ENCODE measurements around the gene LIMK2.
"Not testable (repeated sequence)": the region's sequence is repeated elsewhere in the genome, so short reads cannot be mapped to it uniquely, and the experiment has no call there.

Gene LIMK2

GRCh38 chr22:31295360-31295759 is 83.3 kb downstream of the LIMK2 start:
- DNase-seq: no peak

DNA sequence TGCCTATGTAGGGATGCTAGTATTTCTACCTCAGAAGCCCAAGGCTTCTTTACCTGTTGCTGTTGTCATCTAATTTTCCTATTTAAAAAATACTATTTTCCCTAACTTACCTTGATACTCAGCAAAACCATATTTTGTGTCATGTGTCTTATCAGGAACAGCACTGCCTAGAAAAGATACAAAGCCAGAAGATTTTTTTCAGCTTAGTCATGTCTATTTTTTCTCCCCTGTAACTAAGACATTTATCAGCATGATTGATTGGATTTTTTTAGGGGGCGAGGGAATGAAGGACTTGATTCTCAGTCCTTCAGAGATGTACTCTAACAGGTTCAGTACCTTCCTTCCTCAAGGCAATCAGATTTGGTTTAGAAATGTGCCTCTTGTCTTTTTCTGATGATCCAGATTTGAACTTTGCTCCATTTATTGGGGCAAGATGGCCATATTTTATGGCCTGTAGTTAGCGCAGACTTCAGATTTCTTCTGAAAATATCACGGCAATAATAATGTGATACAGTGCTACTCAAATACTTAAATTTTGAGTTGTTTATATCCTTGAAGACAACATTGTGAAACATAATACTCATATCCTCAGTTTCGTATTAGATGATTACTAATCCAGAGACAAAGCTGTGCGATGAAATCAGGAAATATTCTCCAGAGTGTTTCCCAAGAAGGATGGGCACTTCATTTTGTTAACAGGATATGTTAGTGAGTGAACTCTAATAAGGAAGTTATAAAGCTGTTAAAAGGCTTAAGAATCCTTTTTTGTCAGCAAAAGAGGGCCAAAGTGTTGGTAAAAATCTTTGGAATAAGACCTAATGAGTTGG is 83.9 kb downstream of the LIMK2 start:
- DNase-seq: no peak

GRCh38 chr22:31300896-31301295 is 88.8 kb downstream of the LIMK2 start:
- DNase-seq: no peak

- DNase-seq: no peak
These were observed 89.9 kb downstream of the LIMK2 start for GRCh38 chr22:31302006-31302405.

GRCh38 chr22:31302537-31302936 is 90.4 kb downstream of the LIMK2 start:
- DNase-seq: no peak

DNA sequence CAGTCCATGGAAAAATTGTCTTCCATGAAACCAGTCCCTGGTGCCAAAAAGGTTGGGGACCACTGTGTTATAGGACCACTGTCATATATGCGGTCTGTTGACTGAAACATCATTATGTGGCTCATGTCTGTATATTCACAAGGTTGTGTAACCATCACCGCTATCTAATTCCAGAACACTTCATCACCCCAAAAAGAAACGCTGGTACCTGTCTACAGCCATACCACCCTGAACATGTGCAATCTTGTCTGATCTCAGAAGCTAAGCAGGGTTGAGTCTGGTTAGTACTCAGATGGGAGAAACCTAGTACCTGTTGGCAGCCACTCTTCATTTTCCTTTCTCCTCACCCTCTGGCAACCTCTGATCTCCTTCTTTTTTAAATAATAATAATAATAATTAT is 93.1 kb downstream of the LIMK2 start:
- DNase-seq: no peak

- no peak for DNase-seq
These were observed 96.1 kb downstream of the LIMK2 start for GRCh38 chr22:31308181-31308580.

DNA sequence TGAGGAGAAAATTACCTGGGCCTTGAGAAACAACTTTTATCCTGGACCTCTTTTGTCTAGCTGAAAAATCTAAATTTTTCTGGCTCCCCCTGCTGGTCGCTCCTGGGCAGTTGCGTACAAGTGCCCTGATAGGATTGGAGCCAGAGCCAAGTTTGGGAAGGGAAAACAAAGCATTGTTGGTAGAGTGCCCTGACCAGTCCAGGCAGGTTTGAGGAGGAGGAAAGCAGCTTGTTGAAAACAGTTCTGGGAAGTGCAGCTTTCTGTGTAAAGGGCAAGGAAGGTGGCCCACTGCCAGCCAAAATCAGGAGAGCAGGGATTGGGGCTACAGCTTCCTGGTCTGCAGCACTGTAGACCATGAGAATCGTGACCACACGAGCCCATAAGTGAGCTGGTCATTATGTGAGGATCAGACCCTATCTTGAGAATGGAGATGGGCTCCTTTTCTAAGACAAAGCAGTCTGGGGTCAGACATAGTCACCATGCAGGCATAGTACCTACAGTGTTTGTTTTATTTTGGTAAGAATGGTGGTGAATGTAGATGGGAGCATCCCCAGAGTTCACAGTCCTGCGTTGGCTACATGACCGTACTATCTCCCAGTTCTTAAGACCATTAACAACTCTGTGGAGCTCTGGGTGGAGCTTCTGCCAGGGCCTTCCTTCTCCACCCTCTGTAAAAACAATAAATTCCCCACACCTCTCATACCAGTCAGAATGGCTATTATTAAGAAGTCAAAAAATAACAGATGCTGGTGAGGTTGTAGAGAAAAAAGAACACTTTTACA is 101.5 kb downstream of the LIMK2 start:
- DNase-seq: peak; percentile 68

DNA sequence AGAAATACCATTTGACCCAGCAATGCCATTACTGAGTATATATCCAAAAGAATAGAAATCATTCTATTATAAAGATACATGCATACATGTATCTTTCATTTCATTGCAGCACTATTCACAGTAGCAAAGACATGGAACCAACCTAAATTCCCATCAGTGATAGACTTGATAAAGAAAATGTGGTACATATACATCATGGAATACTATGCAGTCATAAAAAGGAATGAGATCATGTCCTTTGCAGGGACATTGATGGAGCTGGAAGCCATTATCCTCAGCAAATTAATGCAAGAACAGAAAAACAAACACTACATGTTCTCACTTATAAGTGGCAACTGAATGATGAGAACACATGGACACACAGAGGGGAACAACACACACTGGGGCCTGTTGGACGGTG is 102.1 kb downstream of the LIMK2 start:
- DNase-seq: not testable (repeated sequence)

GRCh38 chr22:31321421-31321820 is 109.3 kb downstream of the LIMK2 start:
- DNase-seq: no peak

- no peak for DNase-seq
These were observed 111.8 kb downstream of the LIMK2 start for GRCh38 chr22:31323578-31324550.

GRCh38 chr22:31326877-31327276 is 114.8 kb downstream of the LIMK2 start:
- DNase-seq: no peak

- no peak for DNase-seq
These were observed 115.9 kb downstream of the LIMK2 start for GRCh38 chr22:31327806-31328543.

- no peak for DNase-seq
These were observed 116.5 kb downstream of the LIMK2 start for GRCh38 chr22:31328544-31328960.

DNA sequence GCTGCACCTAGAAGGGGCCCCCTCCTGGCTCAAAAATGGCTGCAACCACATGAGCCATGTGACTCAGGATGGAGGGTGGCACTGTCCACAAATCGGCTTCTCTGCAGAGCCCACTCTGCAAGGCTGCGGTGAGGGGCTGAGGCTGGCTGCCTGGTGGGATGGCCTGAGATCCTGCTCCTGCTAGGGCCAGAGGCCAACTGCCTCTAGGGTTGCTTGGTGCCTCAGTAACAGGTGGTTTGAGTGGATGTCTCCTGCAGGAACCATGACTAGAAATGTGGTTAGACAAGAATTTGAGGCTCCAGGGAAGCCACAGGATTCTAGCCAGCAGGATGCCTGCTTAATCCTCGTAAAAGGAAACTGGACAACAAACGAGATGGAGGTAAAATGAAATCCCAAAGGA is 116.9 kb downstream of the LIMK2 start:
- no peak for DNase-seq

All from CD4-positive, alpha-beta T cell treated with Interleukin-10 for 1 hour (primary cell).